HG03103 (cell line): ENCODE measurements around the gene TNFAIP8L3.
A peak's percentile ranks its signal among the peaks of the same experiment; 100 is the strongest.

Experiments used
- ATAC-seq: cut with Tn5 transposase; IDR thresholded peaks from one replicate; pipeline ENCODE4 v1.9.1; 2021; ENCODE audit warnings: low read depth; ENCODE audit not compliant: unreplicated experiment

The TNFAIP8L3 gene

GRCh38 chr15:51092480-51093040, 2.1 kb downstream of the TNFAIP8L3 start:
- no peak for ATAC-seq

- ATAC-seq = no peak
These were observed 4.0 kb downstream of the TNFAIP8L3 start for GRCh38 chr15:51090753-51091152.

- ATAC-seq = no peak
These were observed 4.8 kb downstream of the TNFAIP8L3 start for GRCh38 chr15:51089699-51090453.

- no peak for ATAC-seq
These were observed 5.7 kb downstream of the TNFAIP8L3 start for GRCh38 chr15:51089041-51089440.

- no peak for ATAC-seq
These were observed 6.1 kb downstream of the TNFAIP8L3 start for GRCh38 chr15:51088585-51088984.

- ATAC-seq = no peak
These were observed 7.2 kb downstream of the TNFAIP8L3 start for GRCh38 chr15:51087513-51087912.

GRCh38 chr15:51086409-51086808, 8.3 kb downstream of the TNFAIP8L3 start:
- no peak for ATAC-seq

GRCh38 chr15:51085764-51086163, 8.9 kb downstream of the TNFAIP8L3 start:
- ATAC-seq = no peak

- ATAC-seq = no peak
These were observed 11.0 kb downstream of the TNFAIP8L3 start for GRCh38 chr15:51083641-51084166.

GRCh38 chr15:51082246-51082645, 12.5 kb downstream of the TNFAIP8L3 start:
- no peak for ATAC-seq

GRCh38 chr15:51080286-51080685, 14.4 kb downstream of the TNFAIP8L3 start:
- no peak for ATAC-seq

- no peak for ATAC-seq
These were observed 15.5 kb downstream of the TNFAIP8L3 start for GRCh38 chr15:51079226-51079625.

GRCh38 chr15:51077221-51078153, 17.2 kb downstream of the TNFAIP8L3 start:
- peak; percentile 57 for ATAC-seq

GRCh38 chr15:51076524-51077220, 18.0 kb downstream of the TNFAIP8L3 start:
- ATAC-seq = no peak

- no peak for ATAC-seq
These were observed 18.7 kb downstream of the TNFAIP8L3 start for GRCh38 chr15:51075826-51076523.

GRCh38 chr15:51075364-51075763, 19.3 kb downstream of the TNFAIP8L3 start:
- ATAC-seq = no peak

GRCh38 chr15:51074926-51075325, 19.8 kb downstream of the TNFAIP8L3 start:
- no peak for ATAC-seq

GRCh38 chr15:51071578-51071977, 23.1 kb downstream of the TNFAIP8L3 start:
- ATAC-seq = no peak

- ATAC-seq = no peak
These were observed 24.7 kb downstream of the TNFAIP8L3 start for GRCh38 chr15:51069983-51070382.

GRCh38 chr15:51067510-51067909, 27.2 kb downstream of the TNFAIP8L3 start:
- no peak for ATAC-seq
